Lower leg skin (tissue), 3 donors: ENCODE results near the gene PDGFD.

Experiments
- CTCF ChIP-seq, 3 donors: fragments of 450-650 bp; IDR thresholded peaks; one replicate each; pipeline ENCODE4 v1.5.1; 2016; ENCODE audit warnings: antibody characterized with exemption in 3 of 3, mild to moderate bottlenecking in 3 of 3, moderate library complexity in 2 of 3
- POLR2A ChIP-seq, 2 donors: fragments of 450-650 bp; IDR thresholded peaks; one replicate each; pipeline ENCODE4 v1.6.1; 2016 to 2017; ENCODE audit warnings: antibody characterized with exemption in 2 of 2, mild to moderate bottlenecking in 1 of 2, moderate library complexity in 1 of 2

GRCh38 chr11:104053743-104054478 lies 110.0 kb downstream of the PDGFD start:
- TF ChIP-seq CTCF (IDR thresholded peaks at IDR 0.05) (no peak), POLR2A (IDR thresholded peaks at IDR 0.05) (no peak)
